HEK293 (cell line): ENCODE data around the gene ENAH.

Experiments
- ZFP37 ChIP-seq: fragments of 450-650 bp; formaldehyde crosslinking; IDR thresholded peaks from 2 replicates; pipeline ENCODE4 v1.5.1; 2016; ENCODE audit warnings: missing biosample characterization, missing genetic modification characterization
- TF ChIP-seq, protein P1 (sequence below): fragments of 450-650 bp; formaldehyde crosslinking; IDR thresholded peaks from 2 replicates; pipeline ENCODE4 v1.5.1; 2016; ENCODE audit warnings: missing biosample characterization, missing genetic modification characterization
- TF ChIP-seq, protein P2 (sequence below): fragments of 450-650 bp; formaldehyde crosslinking; IDR thresholded peaks from 2 replicates; pipeline ENCODE4 v1.5.1; 2016; ENCODE audit warnings: missing biosample characterization, missing genetic modification characterization

DNA sequence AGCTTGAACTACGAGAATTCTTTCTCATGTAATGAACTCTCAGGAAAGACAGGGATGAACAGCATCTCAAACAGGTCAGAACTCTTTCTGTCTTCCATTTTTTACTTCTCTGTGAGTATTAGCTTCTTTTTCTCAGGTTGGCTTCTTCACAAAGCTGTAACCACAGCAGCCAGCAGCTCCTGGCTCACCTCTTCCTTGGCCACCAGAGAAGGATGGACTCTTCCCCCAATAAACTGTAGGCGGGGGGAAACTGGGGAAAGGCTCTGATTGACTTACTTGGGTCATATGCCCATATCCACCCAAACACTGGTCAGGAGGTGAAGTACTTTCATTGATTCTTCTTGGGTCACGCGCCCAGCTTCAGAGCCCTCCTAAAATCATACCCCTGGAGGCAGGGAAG lies 14.4 kb upstream of the ENAH start:
- TF ChIP-seq, protein P1, sequence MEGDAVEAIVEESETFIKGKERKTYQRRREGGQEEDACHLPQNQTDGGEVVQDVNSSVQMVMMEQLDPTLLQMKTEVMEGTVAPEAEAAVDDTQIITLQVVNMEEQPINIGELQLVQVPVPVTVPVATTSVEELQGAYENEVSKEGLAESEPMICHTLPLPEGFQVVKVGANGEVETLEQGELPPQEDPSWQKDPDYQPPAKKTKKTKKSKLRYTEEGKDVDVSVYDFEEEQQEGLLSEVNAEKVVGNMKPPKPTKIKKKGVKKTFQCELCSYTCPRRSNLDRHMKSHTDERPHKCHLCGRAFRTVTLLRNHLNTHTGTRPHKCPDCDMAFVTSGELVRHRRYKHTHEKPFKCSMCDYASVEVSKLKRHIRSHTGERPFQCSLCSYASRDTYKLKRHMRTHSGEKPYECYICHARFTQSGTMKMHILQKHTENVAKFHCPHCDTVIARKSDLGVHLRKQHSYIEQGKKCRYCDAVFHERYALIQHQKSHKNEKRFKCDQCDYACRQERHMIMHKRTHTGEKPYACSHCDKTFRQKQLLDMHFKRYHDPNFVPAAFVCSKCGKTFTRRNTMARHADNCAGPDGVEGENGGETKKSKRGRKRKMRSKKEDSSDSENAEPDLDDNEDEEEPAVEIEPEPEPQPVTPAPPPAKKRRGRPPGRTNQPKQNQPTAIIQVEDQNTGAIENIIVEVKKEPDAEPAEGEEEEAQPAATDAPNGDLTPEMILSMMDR (tag by site-specific recombination): no peak
- TF ChIP-seq, protein P2, sequence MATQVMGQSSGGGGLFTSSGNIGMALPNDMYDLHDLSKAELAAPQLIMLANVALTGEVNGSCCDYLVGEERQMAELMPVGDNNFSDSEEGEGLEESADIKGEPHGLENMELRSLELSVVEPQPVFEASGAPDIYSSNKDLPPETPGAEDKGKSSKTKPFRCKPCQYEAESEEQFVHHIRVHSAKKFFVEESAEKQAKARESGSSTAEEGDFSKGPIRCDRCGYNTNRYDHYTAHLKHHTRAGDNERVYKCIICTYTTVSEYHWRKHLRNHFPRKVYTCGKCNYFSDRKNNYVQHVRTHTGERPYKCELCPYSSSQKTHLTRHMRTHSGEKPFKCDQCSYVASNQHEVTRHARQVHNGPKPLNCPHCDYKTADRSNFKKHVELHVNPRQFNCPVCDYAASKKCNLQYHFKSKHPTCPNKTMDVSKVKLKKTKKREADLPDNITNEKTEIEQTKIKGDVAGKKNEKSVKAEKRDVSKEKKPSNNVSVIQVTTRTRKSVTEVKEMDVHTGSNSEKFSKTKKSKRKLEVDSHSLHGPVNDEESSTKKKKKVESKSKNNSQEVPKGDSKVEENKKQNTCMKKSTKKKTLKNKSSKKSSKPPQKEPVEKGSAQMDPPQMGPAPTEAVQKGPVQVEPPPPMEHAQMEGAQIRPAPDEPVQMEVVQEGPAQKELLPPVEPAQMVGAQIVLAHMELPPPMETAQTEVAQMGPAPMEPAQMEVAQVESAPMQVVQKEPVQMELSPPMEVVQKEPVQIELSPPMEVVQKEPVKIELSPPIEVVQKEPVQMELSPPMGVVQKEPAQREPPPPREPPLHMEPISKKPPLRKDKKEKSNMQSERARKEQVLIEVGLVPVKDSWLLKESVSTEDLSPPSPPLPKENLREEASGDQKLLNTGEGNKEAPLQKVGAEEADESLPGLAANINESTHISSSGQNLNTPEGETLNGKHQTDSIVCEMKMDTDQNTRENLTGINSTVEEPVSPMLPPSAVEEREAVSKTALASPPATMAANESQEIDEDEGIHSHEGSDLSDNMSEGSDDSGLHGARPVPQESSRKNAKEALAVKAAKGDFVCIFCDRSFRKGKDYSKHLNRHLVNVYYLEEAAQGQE (tag by site-specific recombination): no peak
- TF ChIP-seq ZFP37 (tag by site-specific recombination): no peak
